OCI-LY7 (cell line): ENCODE results near the gene ADAMTS5. TPM values are rescaled to one million over a fixed set of nuclear protein-coding genes. Genes with fewer than 3 reads are reported as not detected.

Source experiments
- BruUV-seq: library from RNA; stranded (reverse); fragments of 400-500 nt; replicated peaks from 2 replicates; lab custom pipeline; 2021; lab: Mats Ljungman, UMichigan
- CTCF ChIA-PET: fragments of 300-600 bp; sonication (Branson Sonifier 250); formaldehyde crosslinking; loops from one replicate; lab custom pipeline; 2022; ENCODE audit warnings: antibody characterized with exemption; ENCODE audit not compliant: unreplicated experiment; lab: Charles Lee
- POLR2A ChIA-PET: fragments of 300-600 bp; sonication (Branson Sonifier 250); formaldehyde crosslinking; loops from one replicate; lab custom pipeline; 2022; ENCODE audit warnings: antibody characterized with exemption; lab: Charles Lee
- DNase-seq: peaks from one replicate; pipeline ENCODE4 v3.0.0-alpha.2; 2015; ENCODE audit warnings: low spot score
- H2AFZ ChIP-seq: fragments of 200-600 bp; sonication (generic), shearing (Covaris generic); 2 replicates; pipeline ENCODE4 v1.6.1; 2014; ENCODE audit warnings: mild to moderate bottlenecking, antibody characterized with exemption, low read length, moderate library complexity
- H3K27ac ChIP-seq: fragments of 200-600 bp; sonication (generic); 2 replicates; pipeline ENCODE4 v1.5.1; 2014; ENCODE audit warnings: mixed run types, low read depth, mild to moderate bottlenecking, moderate library complexity, low read length, inconsistent platforms; ENCODE audit not compliant: poor library complexity, severe bottlenecking
- H3K36me3 ChIP-seq: fragments of 200-600 bp; sonication (generic); 2 replicates; pipeline ENCODE4 v1.6.1; 2014; ENCODE audit warnings: mild to moderate bottlenecking, antibody characterized with exemption, low read length, moderate library complexity, mixed read lengths; ENCODE audit not compliant: insufficient read depth
- H3K4me1 ChIP-seq: fragments of 200-600 bp; sonication (generic); 2 replicates; pipeline ENCODE4 v1.5.1; 2014; ENCODE audit warnings: mild to moderate bottlenecking, low read length; ENCODE audit not compliant: insufficient read depth, poor library complexity, severe bottlenecking
- H3K4me2 ChIP-seq: fragments of 200-600 bp; sonication (generic); 2 replicates; pipeline ENCODE4 v1.6.1; 2014; ENCODE audit warnings: mild to moderate bottlenecking, low read length
- H3K4me3 ChIP-seq: fragments of 200-600 bp; sonication (generic); 2 replicates; pipeline ENCODE4 v1.5.1; 2014; ENCODE audit warnings: mild to moderate bottlenecking, low read depth, low read length; ENCODE audit not compliant: poor library complexity, severe bottlenecking
- H3K79me2 ChIP-seq: fragments of 200-600 bp; sonication (generic); 2 replicates; pipeline ENCODE4 v1.6.1; 2016; ENCODE audit warnings: low read depth, mild to moderate bottlenecking, low read length, moderate library complexity, mixed read lengths; ENCODE audit not compliant: insufficient read depth
- H3K9me2 ChIP-seq: fragments of 200-600 bp; sonication (generic); 2 replicates; pipeline ENCODE4 v1.6.1; 2016; ENCODE audit warnings: mild to moderate bottlenecking, low read length, mixed read lengths; ENCODE audit not compliant: insufficient read depth
- H3K9me3 ChIP-seq: fragments of 200-600 bp; sonication (generic); 2 replicates; pipeline ENCODE4 v1.6.1; 2014; ENCODE audit warnings: mild to moderate bottlenecking, mixed run types, low read length, mixed read lengths
- H4K20me1 ChIP-seq: fragments of 200-600 bp; sonication (generic); 2 replicates; pipeline ENCODE4 v1.6.1; 2014; ENCODE audit warnings: mild to moderate bottlenecking, antibody characterized with exemption, low read length, moderate library complexity, mixed read lengths; ENCODE audit not compliant: insufficient read depth
- CTCF ChIP-seq: fragments of 200-600 bp; sonication (generic); conservative IDR thresholded peaks from 2 replicates; pipeline ENCODE4 v1.5.1; 2014; ENCODE audit warnings: mild to moderate bottlenecking, antibody characterized with exemption, low read length, moderate library complexity, mixed read lengths
- EZH2phosphoT487 ChIP-seq: fragments of 200-600 bp; sonication (generic); IDR thresholded peaks from 2 replicates; pipeline ENCODE4 v1.6.1; 2018; ENCODE audit warnings: low read depth, borderline replicate concordance, mild to moderate bottlenecking, mixed run types, antibody characterized with exemption, low read length, moderate library complexity, mixed read lengths
- intact Hi-C: fragments of 100-400 bp; cut with micrococcal nuclease; formaldehyde crosslinking; loops from one replicate; pipeline ENCODE4 v1.10.0; 2022; ENCODE audit not compliant: unreplicated experiment
- total RNA-seq, 2 experiments: library from RNA; depleted of rRNA in 1 of 2; stranded (reverse); fragments of >200 nt in 1 of 2; shearing (Covaris generic) in 1 of 2; gene quantifications; 2 replicates each; pipeline ENCODE4 v1.2.3, GENCODE V29; 2014 to 2022

Gene ADAMTS5
- total RNA-seq, 2 experiments from 2014 or later, result not detected

GRCh38 chr21:26900980-26901379, 65.9 kb downstream of the ADAMTS5 start:
- BruUV-seq, result no TSS peak
- Histone ChIP-seq H2AFZ (no peak overlapping the region), H4K20me1 (no peaks in the 10 kb centered on the region), H3K4me3 (no peak overlapping the region), H3K27ac (no peak overlapping the region), H3K4me1 (no peaks in the 10 kb centered on the region), H3K9me3 (no peaks in the 10 kb centered on the region), H3K79me2 (no peaks in the 10 kb centered on the region), H3K9me2 (no peaks in the 10 kb centered on the region), H3K4me2 (no peak overlapping the region), H3K36me3 (no peaks in the 10 kb centered on the region)
- no peak for DNase-seq
- ChIA-PET CTCF (no interaction called here), POLR2A (no interaction called here)
- TF ChIP-seq CTCF, result no peak
- intact Hi-C loops, result no loop called here

GRCh38 chr21:26892151-26892550, 74.7 kb downstream of the ADAMTS5 start:
- Histone ChIP-seq H3K79me2 (no peaks in the 10 kb centered on the region), H2AFZ (no peak overlapping the region), H3K4me2 (no peak overlapping the region), H3K36me3 (no peaks in the 10 kb centered on the region), H3K9me2 (no peaks in the 10 kb centered on the region), H3K4me1 (no peaks in the 10 kb centered on the region), H4K20me1 (no peaks in the 10 kb centered on the region), H3K27ac (no peak overlapping the region), H3K9me3 (no peaks in the 10 kb centered on the region), H3K4me3 (no peak overlapping the region)
- intact Hi-C loops, result no loop called here
- DNase-seq, result no peak
- ChIA-PET POLR2A (no interaction called here), CTCF (no interaction called here)
- no TSS peak for BruUV-seq
- no peak for TF ChIP-seq EZH2phosphoT487
- TF ChIP-seq CTCF, result no peak

- POLR2A ChIA-PET, result no interaction called here
- H3K36me3 ChIP-seq, result no peaks in the 10 kb centered on the region
- H3K9me3 ChIP-seq, result no peaks in the 10 kb centered on the region
- H3K9me2 ChIP-seq, result no peaks in the 10 kb centered on the region
- H3K4me3 ChIP-seq, result no peak overlapping the region
- no TSS peak for BruUV-seq
- TF ChIP-seq EZH2phosphoT487 (no peak), CTCF (no peak)
- intact Hi-C loops, result no loop called here
- no peak overlapping the region for H3K4me2 ChIP-seq
- CTCF ChIA-PET, result no interaction called here
- no peak overlapping the region for H2AFZ ChIP-seq
- H4K20me1 ChIP-seq, result no peaks in the 10 kb centered on the region
- no peak for DNase-seq
- H3K27ac ChIP-seq, result no peak overlapping the region
- no peaks in the 10 kb centered on the region for H3K79me2 ChIP-seq
- H3K4me1 ChIP-seq, result no peaks in the 10 kb centered on the region
Measured at GRCh38 chr21:26888931-26889330, 78.0 kb downstream of the ADAMTS5 start.
